Measurements from ENCODE around the gene ATP8B1. TPM values are rescaled to one million over a fixed set of nuclear protein-coding genes. Genes with fewer than 3 reads are reported as not detected.
A peak's percentile ranks its signal among the peaks of the same experiment; 100 is the strongest.

Gene ATP8B1
- total and polyA plus RNA-seq, 2 donors (not counting 1 experiment from before 2014, with no cell fraction given), result 109 to 125 TPM

DNA sequence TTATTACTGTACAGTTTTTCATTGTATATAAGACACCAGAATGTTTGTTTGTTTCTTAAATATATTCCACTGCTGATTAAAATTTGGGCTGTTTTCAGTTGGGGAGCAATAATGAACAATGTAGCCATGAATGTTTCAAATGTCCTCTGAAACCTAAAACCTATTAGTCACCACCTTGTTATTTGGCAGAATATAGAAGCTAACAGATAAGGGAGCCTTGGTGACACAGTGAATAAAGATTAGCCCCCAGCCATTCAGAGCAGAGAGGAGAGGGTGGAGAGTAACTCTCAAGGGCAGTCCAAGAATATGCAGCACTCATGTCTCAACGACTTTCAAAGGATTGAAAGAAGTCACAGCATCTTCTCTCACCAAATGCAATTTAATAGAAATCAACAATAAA is 43.1 kb upstream of the ATP8B1 start:
- Histone ChIP-seq H3K27me3 (ENCODE audit: control insufficient read depth, insufficient read depth, low read length) (no peaks in the 10 kb centered on the region), H3K9ac (ENCODE audit: insufficient read depth, low read length) (no peak overlapping the region), H3K4me2 (ENCODE audit: extremely low read depth, insufficient read depth, low read length) (no peak overlapping the region), H3K4me3 (replicated peaks in 1 of 4; ENCODE audit: control extremely low read depth in 1 of 4, insufficient read depth in 1 of 4, low read depth in 3 of 4, low read length in 4 of 4) (no peak overlapping the region), H3K27ac (ENCODE audit: insufficient read depth, low read length) (no peak overlapping the region), H2AFZ (ENCODE audit: low read length) (no peak overlapping the region), H3K79me2 (ENCODE audit: control insufficient read depth, insufficient read depth, low read length) (no peaks in the 10 kb centered on the region), H3K4me1 (ENCODE audit: control insufficient read depth, extremely low read depth, insufficient read depth, low read length) (peaks cover 2% of the 10 kb centered on the region), H3K36me3 (ENCODE audit: control insufficient read depth, insufficient read depth, low read length) (no peaks in the 10 kb centered on the region), H3K9me3 (ENCODE audit: control insufficient read depth, insufficient read depth, low read depth, low read length) (no peaks in the 10 kb centered on the region), H4K20me1 (ENCODE audit: control insufficient read depth, extremely low read depth, insufficient read depth, low read length) (no peaks in the 10 kb centered on the region)
- TF ChIP-seq EZH2 (IDR thresholded peaks at IDR 0.05; ENCODE audit: low read length, missing control alignments), result no peak
- TF ChIP-seq, protein P1, sequence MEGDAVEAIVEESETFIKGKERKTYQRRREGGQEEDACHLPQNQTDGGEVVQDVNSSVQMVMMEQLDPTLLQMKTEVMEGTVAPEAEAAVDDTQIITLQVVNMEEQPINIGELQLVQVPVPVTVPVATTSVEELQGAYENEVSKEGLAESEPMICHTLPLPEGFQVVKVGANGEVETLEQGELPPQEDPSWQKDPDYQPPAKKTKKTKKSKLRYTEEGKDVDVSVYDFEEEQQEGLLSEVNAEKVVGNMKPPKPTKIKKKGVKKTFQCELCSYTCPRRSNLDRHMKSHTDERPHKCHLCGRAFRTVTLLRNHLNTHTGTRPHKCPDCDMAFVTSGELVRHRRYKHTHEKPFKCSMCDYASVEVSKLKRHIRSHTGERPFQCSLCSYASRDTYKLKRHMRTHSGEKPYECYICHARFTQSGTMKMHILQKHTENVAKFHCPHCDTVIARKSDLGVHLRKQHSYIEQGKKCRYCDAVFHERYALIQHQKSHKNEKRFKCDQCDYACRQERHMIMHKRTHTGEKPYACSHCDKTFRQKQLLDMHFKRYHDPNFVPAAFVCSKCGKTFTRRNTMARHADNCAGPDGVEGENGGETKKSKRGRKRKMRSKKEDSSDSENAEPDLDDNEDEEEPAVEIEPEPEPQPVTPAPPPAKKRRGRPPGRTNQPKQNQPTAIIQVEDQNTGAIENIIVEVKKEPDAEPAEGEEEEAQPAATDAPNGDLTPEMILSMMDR (conservative IDR thresholded peaks at IDR 0.05 in 1 of 2, IDR thresholded peaks at IDR 0.05 in 1 of 2; ENCODE audit: low read depth in 1 of 2, low read length in 2 of 2), result no peak
- DNase-seq (ENCODE audit: low read depth in 2 of 2), result peak; percentile 69 to 92

DNA sequence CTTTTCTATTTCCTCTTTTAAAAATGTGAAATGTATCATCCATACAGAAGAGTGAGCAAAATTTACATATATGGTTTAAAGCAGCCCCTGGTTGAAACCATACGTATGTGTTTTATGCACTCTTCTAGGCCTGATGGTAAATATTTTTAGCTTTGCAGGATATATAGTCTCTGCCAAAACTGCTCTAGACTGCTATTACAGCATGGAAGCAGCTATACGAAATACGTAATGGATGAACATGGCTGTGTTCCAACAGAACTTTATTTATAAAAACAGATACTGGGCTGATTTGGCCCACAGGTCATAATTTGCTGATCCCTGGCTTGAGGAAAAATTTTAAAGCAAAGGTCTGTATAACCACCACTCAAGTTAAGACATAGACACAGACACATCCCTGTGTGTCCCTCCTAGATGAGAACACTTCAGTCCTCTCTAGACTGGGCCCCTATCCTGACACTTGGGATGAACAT is 42.5 kb upstream of the ATP8B1 start:
- no peak for TF ChIP-seq EZH2 (IDR thresholded peaks at IDR 0.05; ENCODE audit: low read length, missing control alignments)
- TF ChIP-seq, protein P1 (conservative IDR thresholded peaks at IDR 0.05 in 1 of 2, IDR thresholded peaks at IDR 0.05 in 1 of 2; ENCODE audit: low read depth in 1 of 2, low read length in 2 of 2), result no peak
- Histone ChIP-seq H3K9me3 (ENCODE audit: control insufficient read depth, insufficient read depth, low read depth, low read length) (no peaks in the 10 kb centered on the region), H3K27me3 (ENCODE audit: control insufficient read depth, insufficient read depth, low read length) (no peaks in the 10 kb centered on the region), H3K9ac (ENCODE audit: insufficient read depth, low read length) (no peak overlapping the region), H3K79me2 (ENCODE audit: control insufficient read depth, insufficient read depth, low read length) (no peaks in the 10 kb centered on the region), H3K4me2 (ENCODE audit: extremely low read depth, insufficient read depth, low read length) (no peak overlapping the region), H3K4me1 (ENCODE audit: control insufficient read depth, extremely low read depth, insufficient read depth, low read length) (peaks cover 2% of the 10 kb centered on the region), H2AFZ (ENCODE audit: low read length) (no peak overlapping the region), H3K4me3 (replicated peaks in 1 of 4; ENCODE audit: control extremely low read depth in 1 of 4, insufficient read depth in 1 of 4, low read depth in 3 of 4, low read length in 4 of 4) (peak overlapping the region in 1 of 4 experiments; percentile 8), H4K20me1 (ENCODE audit: control insufficient read depth, extremely low read depth, insufficient read depth, low read length) (no peaks in the 10 kb centered on the region), H3K27ac (ENCODE audit: insufficient read depth, low read length) (no peak overlapping the region), H3K36me3 (ENCODE audit: control insufficient read depth, insufficient read depth, low read length) (no peaks in the 10 kb centered on the region)
- DNase-seq (ENCODE audit: low read depth in 2 of 2), result peak in 1 of 2 donors; percentile 56

DNA sequence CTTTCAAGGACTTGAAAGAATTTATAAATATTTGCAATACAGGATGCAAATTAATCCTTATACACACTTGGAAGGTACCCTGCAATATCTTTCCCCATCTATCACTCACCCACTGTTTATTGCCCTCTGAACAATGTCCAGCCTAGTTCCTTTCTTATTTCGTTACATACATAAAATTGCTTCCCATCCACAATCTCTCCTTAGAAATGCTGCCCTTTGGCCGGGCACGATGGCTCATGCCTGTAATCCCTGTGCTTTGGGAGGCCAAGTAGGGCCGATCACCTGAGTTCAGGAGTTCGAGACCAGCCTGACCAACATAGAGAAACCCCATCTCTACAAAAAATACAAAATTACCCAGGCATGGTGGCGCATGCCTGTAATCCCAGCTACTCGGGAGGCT is 41.2 kb upstream of the ATP8B1 start:
- H3K27ac ChIP-seq (ENCODE audit: insufficient read depth, low read length), result no peak overlapping the region
- H3K27me3 ChIP-seq (ENCODE audit: control insufficient read depth, insufficient read depth, low read length), result no peaks in the 10 kb centered on the region
- no peak overlapping the region for H3K9ac ChIP-seq (ENCODE audit: insufficient read depth, low read length)
- peaks cover 10% of the 10 kb centered on the region for H3K4me1 ChIP-seq (ENCODE audit: control insufficient read depth, extremely low read depth, insufficient read depth, low read length)
- no peaks in the 10 kb centered on the region for H3K79me2 ChIP-seq (ENCODE audit: control insufficient read depth, insufficient read depth, low read length)
- H4K20me1 ChIP-seq (ENCODE audit: control insufficient read depth, extremely low read depth, insufficient read depth, low read length), result no peaks in the 10 kb centered on the region
- DNase-seq (ENCODE audit: low read depth in 2 of 2), result no peak
- H3K4me2 ChIP-seq (ENCODE audit: extremely low read depth, insufficient read depth, low read length), result no peak overlapping the region
- no peaks in the 10 kb centered on the region for H3K9me3 ChIP-seq (ENCODE audit: control insufficient read depth, insufficient read depth, low read depth, low read length)
- H2AFZ ChIP-seq (ENCODE audit: low read length), result no peak overlapping the region
- H3K36me3 ChIP-seq (ENCODE audit: control insufficient read depth, insufficient read depth, low read length), result no peaks in the 10 kb centered on the region
- TF ChIP-seq EZH2 (IDR thresholded peaks at IDR 0.05; ENCODE audit: low read length, missing control alignments), result no peak
- TF ChIP-seq, protein P1 (conservative IDR thresholded peaks at IDR 0.05 in 1 of 2, IDR thresholded peaks at IDR 0.05 in 1 of 2; ENCODE audit: low read depth in 1 of 2, low read length in 2 of 2), result no peak
- no peak overlapping the region for H3K4me3 ChIP-seq (replicated peaks in 1 of 4; ENCODE audit: control extremely low read depth in 1 of 4, insufficient read depth in 1 of 4, low read depth in 3 of 4, low read length in 4 of 4)

Data from fibroblast of lung (primary cell).